ENCODE results near the gene PTCH2.

GRCh38 chr1:44778705-44779576, 64.1 kb downstream of the PTCH2 start:
- TF ChIP-seq CTCF (IDR thresholded peaks at IDR 0.05) (no peak), POLR2AphosphoS5 (IDR thresholded peaks at IDR 0.05) (no peak), EP300 (IDR thresholded peaks at IDR 0.05) (no peak)

Measured in esophagus muscularis mucosa (tissue), 4 donors.